GM04503 (cell line): ENCODE data around the gene KCNMB2.
A peak's percentile ranks its signal among the peaks of the same experiment; 100 is the strongest.

Experiments used
- DNase-seq: peaks from one replicate; pipeline ENCODE4 v3.0.0-alpha.2; 2012; ENCODE audit warnings: low read depth

Gene KCNMB2

DNA sequence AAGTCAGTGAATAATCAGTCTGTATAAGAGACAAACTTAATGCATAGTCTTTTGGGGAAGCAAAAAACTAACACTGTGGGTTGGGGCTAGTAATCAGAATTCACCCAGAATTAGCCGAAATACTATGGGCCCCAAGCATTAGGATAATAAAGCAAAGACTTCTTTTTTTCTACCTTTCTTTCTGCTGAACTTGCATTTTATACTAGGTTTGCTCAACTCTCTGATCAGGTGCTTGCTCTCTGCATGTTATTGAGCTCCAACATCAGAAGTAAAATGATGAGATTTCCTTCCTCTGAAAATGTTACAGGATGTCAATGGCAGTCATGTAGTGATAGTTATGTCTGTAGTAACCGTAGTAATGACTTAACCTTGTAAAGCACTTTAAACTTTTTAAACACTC, 216.6 kb downstream of the KCNMB2 start:
- no peak for DNase-seq

DNA sequence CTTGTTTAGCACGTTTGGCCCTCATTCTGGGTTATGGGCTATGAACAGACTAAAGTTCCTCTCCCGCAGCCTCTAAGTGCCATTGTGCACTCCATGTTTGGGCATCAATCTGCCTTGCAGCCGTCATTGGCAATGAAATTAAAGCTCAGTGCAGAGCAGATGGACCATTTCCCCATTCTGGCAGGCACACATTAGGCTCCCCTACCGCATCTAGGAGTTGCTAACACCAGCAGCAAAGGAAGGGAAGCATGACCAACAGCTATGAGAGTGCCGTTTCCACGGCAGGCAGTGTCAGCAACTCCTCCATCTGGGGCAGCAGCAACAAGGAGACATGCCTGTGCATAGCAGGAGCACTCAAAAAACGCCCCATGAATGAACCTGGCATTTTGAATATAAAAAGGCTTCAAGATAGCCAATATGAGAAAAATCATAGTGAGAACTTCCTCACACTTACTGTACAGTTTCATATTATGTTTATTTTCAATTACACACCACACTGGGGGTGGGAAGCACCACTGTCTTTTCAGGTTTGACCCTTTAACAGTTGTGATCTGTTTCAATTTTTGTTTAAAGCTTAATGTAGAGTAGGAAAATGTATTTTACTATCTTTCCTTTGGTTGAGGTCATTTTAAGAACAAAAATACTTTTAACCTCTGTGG, 218.7 kb downstream of the KCNMB2 start:
- no peak for DNase-seq

DNA sequence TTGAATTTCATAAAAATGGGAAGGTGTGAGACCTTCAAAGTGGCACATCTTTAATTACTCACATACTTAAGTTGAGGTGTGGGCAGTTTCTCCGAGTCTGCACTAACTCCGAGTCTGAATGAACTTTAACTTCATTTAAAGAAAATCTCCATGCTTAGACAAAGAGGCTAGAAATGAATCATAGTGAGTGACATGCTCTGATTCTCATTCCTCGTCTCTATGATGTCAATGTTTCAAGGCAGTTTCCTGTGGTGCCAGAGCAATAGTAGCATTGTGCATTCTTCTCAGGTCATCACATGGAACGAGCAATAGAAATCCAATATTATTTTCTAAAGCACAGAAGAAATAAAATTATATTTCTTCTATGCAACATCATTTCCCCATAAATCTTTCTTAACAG, 224.8 kb downstream of the KCNMB2 start:
- no peak for DNase-seq

DNA sequence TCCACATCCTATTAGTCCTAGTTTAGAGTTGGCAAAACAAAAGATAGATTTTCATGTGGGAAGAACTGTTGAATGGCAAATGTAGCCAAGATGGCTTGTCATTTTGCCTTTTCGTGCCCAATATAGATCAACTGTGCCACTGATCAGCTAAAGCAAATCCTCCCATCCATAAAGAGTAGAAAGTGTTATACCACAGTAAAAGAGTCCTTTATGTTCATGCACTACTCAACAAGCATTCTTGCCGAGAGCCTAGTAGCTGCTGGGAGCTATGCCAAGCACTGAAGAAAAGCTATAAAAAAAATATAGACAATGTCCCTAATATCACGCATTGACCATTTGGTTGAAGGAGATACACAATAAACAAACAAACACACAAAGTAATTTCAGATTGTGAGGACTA, 225.2 kb downstream of the KCNMB2 start:
- DNase-seq = no peak

DNA sequence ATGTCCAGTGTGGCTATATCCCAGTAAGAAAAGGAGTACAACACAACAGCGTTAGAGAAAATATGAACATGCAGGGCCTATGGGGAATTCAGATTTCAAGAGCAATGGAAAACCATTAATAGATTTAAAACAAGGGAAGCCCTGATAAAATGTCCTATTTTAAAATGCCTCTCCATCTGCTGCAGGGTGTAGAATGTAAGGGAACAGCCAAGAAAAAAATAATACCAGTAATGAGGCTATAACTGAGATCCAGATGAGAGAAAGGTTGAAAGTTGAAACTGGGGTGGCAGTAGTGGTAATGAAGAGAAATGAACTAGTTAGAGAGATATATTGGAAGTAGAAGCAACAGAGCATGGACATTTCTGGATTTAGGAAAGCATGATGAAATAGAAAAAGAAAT, 226.1 kb downstream of the KCNMB2 start:
- no peak for DNase-seq

DNA sequence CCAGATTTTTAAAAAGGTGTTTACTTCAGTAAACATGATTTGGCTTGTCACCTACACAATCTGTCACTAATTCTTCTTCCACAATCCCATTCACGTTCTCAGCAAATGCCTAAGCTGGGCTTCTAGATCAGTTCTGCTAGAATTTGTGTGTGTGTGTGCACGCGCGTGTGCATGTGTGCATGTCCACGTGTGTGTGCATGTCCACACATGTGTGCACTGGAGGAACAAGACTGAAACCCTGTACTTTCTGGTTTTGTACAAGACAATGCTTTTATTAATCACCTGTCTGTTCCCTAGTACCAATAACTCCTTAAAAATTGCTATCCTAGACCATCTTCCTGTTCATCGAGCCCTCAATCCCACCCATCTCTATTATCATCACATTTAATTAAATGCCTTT, 229.2 kb downstream of the KCNMB2 start:
- DNase-seq = no peak

DNA sequence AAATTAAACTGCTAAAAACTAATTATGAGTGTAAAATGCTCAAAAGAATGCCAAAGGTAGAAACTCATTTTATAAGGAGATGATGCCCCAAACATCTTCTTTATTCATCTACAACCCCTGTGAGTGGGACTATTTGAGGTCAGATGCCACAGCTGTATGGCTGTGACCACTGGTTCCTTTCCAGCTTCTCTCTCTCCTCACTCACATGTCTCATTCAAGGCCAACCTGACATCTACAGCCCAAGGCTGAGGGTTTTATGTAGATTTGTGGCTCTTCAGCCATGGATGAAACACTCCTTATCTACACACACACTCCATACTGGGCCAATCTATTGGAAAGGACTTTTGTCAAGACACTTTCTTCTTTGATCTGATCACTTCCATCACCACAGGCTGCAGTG, 231.3 kb downstream of the KCNMB2 start:
- DNase-seq = no peak

DNA sequence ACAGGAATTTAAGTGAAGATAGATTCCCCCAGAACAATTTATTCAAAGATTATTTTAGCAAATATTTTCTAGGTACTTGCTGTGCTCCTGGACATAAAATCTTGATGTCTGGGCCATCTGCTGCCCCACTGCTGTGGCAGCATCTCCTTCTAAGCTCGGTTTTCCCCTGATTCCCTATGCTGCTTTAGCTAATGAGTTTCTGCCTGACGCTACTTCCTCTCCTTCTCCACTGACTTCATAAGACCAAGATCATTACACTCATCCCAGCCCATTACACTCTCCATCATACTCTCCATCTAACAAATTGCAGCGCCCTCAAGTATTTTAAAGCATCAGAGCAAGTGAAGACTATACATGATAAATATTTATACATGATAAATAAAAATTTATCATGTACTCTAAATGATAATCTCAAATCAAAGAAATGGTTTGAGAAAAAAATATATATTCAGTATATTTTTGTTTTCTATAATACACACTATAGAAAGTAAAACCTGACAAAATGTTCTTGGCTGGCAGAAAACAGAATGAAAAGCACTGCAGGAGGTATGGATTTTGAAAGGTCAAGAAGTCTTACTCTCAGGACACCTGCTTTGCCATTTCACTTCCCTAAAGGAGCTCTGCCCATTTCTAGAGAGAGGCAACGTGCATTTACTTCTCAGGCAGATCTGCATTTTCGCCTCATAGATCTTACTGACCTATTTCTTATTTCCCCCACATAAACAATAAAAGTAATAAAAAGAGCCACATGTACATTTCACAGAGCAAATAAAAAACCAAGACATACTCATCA, 232.0 kb downstream of the KCNMB2 start:
- DNase-seq = no peak

DNA sequence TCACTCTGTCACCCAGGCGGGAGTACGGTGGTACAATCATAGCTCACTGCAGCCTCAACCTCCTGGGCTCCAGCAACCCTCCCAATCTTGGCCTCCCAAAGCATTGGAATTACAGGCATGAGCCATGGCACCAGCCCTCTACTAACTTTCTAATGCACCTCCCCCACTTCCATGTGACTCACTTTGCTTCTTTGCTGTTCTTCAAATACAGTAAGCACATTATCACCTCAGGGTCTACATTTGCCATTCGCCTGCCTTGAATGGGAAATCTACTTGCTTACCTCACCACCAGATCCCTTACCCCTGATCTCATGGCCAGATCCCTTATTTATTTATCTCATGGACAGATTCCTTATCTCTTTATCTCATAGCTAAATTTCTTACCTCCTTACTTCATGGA, 235.3 kb downstream of the KCNMB2 start:
- DNase-seq = no peak

DNA sequence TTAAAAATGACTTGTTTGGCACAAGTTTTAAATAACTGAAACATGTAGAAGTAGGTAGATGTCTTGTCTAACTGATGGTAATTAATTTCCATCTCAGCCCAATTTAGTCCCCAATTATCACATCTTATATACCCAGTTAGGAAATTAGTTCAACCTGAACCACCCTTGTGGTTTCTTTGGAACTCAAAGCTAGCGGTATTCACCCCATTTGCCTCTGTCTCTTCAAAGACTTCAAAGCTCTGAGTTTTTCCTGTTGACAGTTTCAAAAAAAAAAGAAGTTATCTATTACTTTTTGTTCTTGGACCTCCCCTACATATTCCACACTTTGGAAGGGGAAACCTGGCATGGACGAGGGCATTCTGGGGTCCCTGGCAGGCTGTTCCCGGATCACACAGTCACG, 236.5 kb downstream of the KCNMB2 start:
- DNase-seq = no peak

DNA sequence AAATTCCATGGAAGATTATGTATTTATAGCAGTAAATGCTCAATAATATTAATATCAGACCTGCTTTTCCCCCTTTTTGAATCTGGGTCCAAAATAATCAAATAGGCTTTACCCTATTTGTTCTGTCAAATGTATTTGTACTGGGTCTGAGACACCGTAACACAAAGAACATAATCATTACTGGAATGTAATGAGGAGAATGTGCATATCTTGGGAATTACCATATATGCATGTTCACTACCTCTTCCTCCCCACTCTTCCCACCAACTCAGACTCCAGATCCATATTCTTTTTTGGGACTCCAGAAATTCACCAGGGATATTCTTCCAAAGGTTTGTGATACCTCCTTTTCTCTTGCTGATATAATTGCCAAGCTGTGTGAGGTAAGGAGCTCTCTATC, 237.1 kb downstream of the KCNMB2 start:
- DNase-seq = no peak

DNA sequence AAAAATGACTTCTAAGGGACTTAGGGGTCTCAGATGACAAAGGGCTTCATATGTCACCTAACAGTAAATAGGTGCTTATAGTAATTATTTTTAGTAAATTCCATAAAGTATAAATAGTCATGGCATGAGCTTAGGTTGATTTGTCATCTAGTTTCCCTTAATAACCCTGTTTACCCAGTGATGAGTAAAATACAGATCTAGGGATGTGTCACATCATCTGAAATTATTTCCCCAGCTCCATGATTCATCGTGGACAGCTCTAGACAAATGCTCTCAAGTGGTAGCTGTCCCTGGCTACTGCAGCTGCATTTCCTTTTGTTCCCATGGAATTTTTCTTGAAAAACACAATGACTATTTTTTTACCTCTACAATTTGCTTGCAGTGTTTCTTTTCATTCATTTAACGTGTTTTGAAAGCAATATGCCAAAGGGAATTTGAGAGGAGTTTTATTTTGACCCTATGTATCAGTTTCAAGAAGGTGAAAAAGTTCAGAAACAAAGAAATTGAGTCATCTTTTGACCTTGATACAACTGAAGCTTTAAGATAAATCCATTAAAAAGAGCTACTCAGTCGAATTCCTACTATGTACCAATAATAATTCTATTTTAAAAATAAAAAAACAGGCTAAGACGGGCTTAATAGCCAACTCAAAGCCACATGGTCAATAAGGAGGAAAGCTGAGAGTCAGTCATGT, 241.6 kb downstream of the KCNMB2 start:
- DNase-seq = peak; percentile 14

DNA sequence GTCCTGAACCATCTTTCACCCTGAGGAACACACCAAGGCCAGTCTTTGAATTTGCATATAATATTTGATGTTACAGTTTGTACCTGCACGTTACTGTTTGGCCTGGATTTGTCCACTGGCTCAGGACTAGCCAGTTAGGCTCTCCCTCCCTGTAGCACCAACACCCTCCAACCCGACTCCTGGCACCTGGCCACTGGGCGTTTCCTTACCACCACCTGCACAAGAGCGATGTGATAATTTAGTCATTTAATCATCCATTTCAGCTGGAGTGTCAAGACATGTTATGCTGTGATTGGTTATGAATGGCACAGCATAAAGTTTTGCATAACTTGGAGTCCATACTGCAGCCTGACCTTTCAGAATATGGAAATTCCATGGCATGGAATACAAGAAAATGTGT, 242.4 kb downstream of the KCNMB2 start:
- no peak for DNase-seq

DNA sequence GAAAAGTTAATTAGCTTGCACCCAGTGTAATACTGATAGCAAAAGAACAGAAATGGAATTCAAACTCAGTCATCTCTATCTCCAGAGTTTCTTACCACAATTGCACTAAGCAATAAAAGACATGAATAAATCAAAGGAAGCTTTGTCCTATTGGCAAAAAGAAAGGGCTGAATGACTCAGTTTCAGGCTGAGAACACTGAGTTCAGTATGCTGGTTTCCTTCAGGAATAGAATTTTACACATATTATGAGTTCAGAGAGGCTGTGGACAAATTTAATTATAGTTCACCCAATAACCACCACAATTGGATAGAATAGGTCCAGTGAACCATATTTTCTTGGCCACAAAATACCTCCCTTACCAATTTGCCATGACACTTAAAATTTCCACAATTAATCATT, 249.7 kb downstream of the KCNMB2 start:
- DNase-seq = no peak

DNA sequence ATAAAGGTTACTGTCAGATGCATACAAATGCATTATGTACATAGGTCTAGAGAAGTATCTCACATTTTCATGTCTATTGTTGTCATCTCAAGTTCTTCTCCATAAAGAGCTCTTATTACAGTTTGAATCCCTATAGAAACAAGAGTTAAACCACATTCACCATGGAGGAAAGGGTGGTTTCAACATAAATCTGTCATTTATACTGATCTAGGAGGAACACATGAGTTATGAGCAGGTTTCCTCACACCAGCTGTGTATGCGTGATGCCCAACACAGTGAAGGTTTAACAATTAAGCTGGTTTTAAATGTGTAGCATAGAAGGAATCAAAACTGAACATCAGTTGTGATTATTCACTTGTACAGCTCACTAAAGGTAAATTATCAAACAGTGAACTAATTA, 251.7 kb downstream of the KCNMB2 start:
- DNase-seq = no peak

DNA sequence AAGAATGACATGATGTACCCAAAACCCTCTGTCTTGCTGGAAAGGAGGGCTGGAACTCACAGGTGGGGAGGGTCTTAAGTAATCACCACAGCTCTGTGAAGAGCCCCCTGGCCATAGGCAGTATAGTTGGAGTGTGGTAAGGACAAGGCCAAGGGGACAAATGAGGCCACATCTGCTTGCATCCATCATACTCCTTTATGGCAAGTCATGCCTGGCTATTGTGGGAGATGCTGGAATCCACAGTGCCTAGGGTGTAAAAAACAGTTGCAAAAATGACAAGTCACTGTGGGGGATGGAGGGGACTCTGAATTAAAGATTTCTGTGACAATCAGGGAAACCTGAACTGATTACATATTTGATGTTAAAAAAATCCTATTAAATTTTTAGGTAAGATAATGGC, 258.5 kb downstream of the KCNMB2 start:
- DNase-seq = no peak

DNA sequence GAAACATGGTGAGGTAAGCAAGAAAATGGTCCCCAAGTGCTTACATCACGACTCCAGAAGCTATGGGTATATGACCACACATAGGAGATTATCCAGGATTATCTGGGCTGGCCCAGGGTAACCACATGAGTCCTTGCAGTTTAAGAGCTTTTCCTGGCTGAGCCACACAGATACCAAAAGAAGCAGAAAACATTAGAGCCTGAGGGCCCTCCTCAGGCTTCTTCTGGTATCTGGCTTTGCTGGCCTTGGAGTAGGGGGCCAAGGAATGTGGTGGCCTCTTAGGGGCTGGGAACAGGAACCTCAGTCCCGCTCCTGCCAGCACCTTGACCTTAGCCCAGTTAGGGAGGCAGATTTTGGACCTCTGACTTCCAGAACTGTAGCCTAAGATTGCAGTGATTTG, 259.1 kb downstream of the KCNMB2 start:
- DNase-seq = no peak

DNA sequence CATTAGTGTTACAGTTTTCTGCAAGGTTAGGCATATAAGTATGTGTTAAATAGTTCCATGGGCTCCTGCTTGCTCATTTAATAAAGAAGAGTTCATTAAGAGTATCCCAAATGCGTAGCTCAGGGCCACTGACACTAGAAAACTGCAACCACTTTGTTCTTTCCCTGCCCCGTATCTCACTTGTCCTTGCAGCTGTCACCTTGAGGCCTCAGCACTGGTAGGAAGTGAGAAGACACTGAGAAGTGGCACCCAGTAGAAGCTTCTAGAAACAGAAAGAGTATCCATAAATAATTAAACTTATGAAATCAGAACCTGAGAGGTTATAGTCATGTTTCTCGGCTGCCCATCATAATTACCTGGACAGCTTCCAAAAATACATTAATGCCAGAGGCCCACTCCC, 266.0 kb downstream of the KCNMB2 start:
- no peak for DNase-seq

DNA sequence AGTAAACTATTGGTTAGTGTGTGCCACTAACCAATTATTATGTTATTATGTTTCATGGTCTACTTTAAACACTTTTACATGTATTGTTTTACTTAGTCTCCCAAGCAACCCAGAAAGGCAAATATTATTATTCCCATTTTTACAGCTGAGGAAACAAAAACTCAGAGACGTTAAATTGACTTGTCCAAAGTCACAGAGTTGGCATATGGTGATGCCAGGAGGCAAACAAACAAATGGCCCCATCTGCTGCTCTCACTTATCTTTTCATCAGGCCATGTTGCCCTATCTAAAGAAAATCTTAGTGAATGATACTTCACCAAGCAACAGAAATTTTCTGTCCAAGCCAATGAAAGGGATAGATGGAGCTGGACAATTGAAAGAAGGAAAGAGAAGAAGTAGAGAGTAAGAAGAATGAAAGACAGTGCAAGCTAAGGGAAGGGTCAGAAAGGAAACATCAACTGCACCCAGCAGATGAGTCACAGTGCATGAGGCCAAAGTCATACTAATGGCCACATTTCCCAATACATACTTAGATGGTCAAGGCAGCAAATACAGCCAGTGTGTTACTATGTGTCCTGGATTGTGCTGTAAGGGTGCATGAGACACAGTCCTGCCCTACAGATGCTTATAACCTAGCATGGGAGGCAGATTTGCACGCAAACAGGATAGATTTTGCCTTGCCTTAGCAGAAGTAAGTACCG, 266.9 kb downstream of the KCNMB2 start:
- no peak for DNase-seq

DNA sequence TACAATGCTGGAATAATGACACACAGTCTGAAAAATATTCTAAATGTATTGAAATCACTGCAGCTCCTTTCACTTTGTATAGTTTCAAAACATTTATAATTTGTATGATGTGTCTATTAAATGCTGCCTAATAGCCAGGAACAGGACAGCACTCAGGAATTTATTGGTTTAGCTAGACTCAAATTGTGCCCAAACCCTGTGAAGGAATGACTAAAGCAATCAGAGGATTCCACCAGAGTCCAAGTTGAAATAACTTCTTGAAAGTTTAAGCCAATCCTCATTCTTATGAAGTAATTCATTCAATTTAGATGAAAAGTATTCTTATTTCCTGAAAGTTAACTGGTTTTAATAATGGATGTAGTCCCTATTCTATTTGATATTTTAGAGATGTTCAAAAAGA, 268.4 kb downstream of the KCNMB2 start:
- DNase-seq = no peak

DNA sequence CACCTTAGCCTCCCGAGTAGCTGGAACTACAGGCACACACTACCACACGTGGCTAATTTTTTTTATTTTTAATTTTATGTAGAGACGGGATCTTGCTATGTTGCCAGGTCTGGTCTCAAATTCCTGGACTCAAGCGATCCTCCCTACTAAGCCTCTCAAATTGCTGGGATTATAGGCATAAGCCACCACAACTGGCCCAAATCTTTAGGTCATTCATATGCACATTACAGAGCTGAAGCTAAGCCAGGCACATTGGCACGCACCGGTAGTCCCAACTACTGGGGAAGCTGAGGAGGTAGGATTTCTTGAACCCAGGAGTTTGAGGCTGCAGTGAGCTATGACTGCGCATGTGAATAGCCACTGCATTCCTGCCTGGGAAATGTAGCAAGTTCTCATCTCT, 269.5 kb downstream of the KCNMB2 start:
- DNase-seq = no peak

DNA sequence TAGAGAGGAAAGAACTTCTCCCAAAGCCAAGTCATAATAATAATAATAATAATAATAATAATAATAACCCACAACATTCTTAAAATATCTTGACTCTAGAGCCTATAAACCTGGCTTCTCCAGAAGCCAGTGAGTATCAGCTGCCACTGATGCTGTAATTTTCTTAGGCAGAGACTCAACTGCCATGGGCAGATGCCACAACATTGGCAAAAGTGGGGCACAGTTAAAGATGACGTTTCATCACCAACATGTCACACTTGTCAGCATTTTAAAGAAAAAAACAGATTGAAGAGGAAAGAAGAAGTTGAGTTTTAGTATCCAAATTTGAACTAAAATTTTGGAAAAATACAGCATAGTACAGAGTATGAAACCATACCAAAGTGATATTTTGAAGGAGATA, 270.4 kb downstream of the KCNMB2 start:
- no peak for DNase-seq

DNA sequence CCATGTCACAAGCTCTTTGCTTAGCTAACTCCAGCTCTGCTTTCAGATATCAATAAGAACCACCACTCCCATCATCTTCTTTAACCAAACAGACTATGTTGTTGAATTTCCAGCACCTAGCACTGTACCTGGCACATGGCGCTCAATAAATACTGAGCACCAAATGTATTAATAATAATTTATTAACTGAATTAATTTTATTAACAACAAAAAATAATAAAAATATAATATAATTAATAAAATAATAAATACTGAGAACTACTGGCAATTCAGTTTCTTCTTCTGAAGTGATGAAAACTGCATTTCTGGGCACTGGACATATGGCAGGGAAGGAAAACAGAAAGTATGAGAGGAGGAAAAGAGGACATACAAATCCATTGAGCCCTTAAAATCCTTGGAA, 271.5 kb downstream of the KCNMB2 start:
- DNase-seq = no peak
